ENCODE data around the gene THAP9.

The THAP9 gene

GRCh38 chr4:82930848-82931755 is 30.6 kb downstream of the THAP9 start:
- no peak overlapping the region for H3K27ac ChIP-seq
- no peak for TF ChIP-seq ZFX (IDR thresholded peaks at IDR 0.05; ENCODE audit: borderline replicate concordance)
- no peak for TF ChIP-seq CTCF (IDR thresholded peaks at IDR 0.05)

- TF ChIP-seq CTCF (IDR thresholded peaks at IDR 0.05) = no peak
- no peak for TF ChIP-seq ZFX (IDR thresholded peaks at IDR 0.05; ENCODE audit: borderline replicate concordance)
- H3K27ac ChIP-seq = no peak overlapping the region
These were observed 33.9 kb downstream of the THAP9 start for GRCh38 chr4:82934441-82934840.

GRCh38 chr4:82939414-82939813 is 38.9 kb downstream of the THAP9 start:
- TF ChIP-seq ZFX (IDR thresholded peaks at IDR 0.05; ENCODE audit: borderline replicate concordance) (no peak), CTCF (IDR thresholded peaks at IDR 0.05) (no peak)
- H3K27ac ChIP-seq = no peak overlapping the region

GRCh38 chr4:82947498-82947897 is 47.0 kb downstream of the THAP9 start:
- no peak overlapping the region for H3K27ac ChIP-seq
- TF ChIP-seq CTCF (IDR thresholded peaks at IDR 0.05) (no peak), ZFX (IDR thresholded peaks at IDR 0.05; ENCODE audit: borderline replicate concordance) (no peak)

GRCh38 chr4:82948647-82949204 is 48.2 kb downstream of the THAP9 start:
- H3K27ac ChIP-seq = no peak overlapping the region
- TF ChIP-seq CTCF (IDR thresholded peaks at IDR 0.05) = no peak
- TF ChIP-seq ZFX (IDR thresholded peaks at IDR 0.05; ENCODE audit: borderline replicate concordance) = no peak

- H3K27ac ChIP-seq = no peak overlapping the region
- TF ChIP-seq CTCF (IDR thresholded peaks at IDR 0.05) (no peak), ZFX (IDR thresholded peaks at IDR 0.05; ENCODE audit: borderline replicate concordance) (no peak)
These were observed 50.7 kb downstream of the THAP9 start for GRCh38 chr4:82951196-82951595.

- H3K27ac ChIP-seq = no peak overlapping the region
- no peak for TF ChIP-seq CTCF (IDR thresholded peaks at IDR 0.05)
These were observed 53.7 kb downstream of the THAP9 start for GRCh38 chr4:82954212-82954611.
